WTC11 (cell line): Measurements from ENCODE around the gene ELMO1. TPM values are rescaled to one million over a fixed set of nuclear protein-coding genes. Genes with fewer than 3 reads are reported as not detected.

Experiments used
- ATAC-seq: fragments of 200-7000 bp; cut with Tn5 transposase; 2 replicates; pipeline ENCODE4 v1.10.0; 2021; ENCODE audit warnings: mild to moderate bottlenecking, moderate library complexity
- CTCF ChIA-PET: fragments of 300-600 bp; sonication (Branson Sonifier 250); formaldehyde crosslinking; loops from one replicate; lab custom pipeline; 2021; ENCODE audit warnings: antibody characterized with exemption; lab: Charles Lee
- POLR2A ChIA-PET: fragments of 350-600 bp; sonication (Branson Sonifier 250); formaldehyde crosslinking; loops from one replicate; lab custom pipeline; 2021; ENCODE audit warnings: antibody characterized with exemption; lab: Charles Lee
- DNase-seq: peaks from one replicate; pipeline ENCODE4 v3.0.0; 2021; ENCODE audit warnings: low spot score
- H3K27ac Mint-ChIP-seq: 2 replicates; pipeline ENCODE4 v1.8.0; 2021; ENCODE audit warnings: mixed read lengths
- H3K27me3 Mint-ChIP-seq: 2 replicates; pipeline ENCODE4 v1.8.0; 2021; ENCODE audit warnings: low read depth, mild to moderate bottlenecking, moderate library complexity, mixed read lengths
- H3K36me3 Mint-ChIP-seq: 2 replicates; pipeline ENCODE4 v1.8.0; 2021; ENCODE audit warnings: mixed read lengths
- H3K4me1 Mint-ChIP-seq: 2 replicates; pipeline ENCODE4 v1.8.0; 2022; ENCODE audit warnings: mixed read lengths
- H3K4me3 Mint-ChIP-seq: 2 replicates; pipeline ENCODE4 v1.8.0; 2021; ENCODE audit warnings: mild to moderate bottlenecking, moderate library complexity, mixed read lengths
- H3K9me3 Mint-ChIP-seq: 2 replicates; pipeline ENCODE4 v1.8.0; 2021; ENCODE audit warnings: mixed read lengths
- AR ChIP-seq: fragments of 250-450 bp; sonication (Bioruptor Pico); IDR thresholded peaks from 2 replicates; pipeline ENCODE4 v1.9.0; 2021; ENCODE audit warnings: mild to moderate bottlenecking
- ATF6 ChIP-seq: sonication (generic); formaldehyde crosslinking; IDR thresholded peaks from 2 replicates; pipeline ENCODE4 v1.8.1; 2023; ENCODE audit warnings: mild to moderate bottlenecking, missing genetic modification reagents
- CBFB ChIP-seq: sonication (generic); formaldehyde crosslinking; IDR thresholded peaks from 2 replicates; pipeline ENCODE4 v1.8.1; 2022; ENCODE audit warnings: mild to moderate bottlenecking, low read depth, missing genetic modification reagents
- ELF4 ChIP-seq: sonication (generic); formaldehyde crosslinking; IDR thresholded peaks from 2 replicates; pipeline ENCODE4 v1.8.1; 2022; ENCODE audit warnings: low read depth, mild to moderate bottlenecking, moderate library complexity, missing genetic modification reagents
- GABPB1 ChIP-seq: sonication (generic); formaldehyde crosslinking; IDR thresholded peaks from 2 replicates; pipeline ENCODE4 v1.8.1; 2023; ENCODE audit warnings: mild to moderate bottlenecking, missing genetic modification reagents
- KAT7 ChIP-seq: sonication (generic); formaldehyde crosslinking; IDR thresholded peaks from 2 replicates; pipeline ENCODE4 v1.8.1; 2023; ENCODE audit warnings: missing genetic modification reagents, mild to moderate bottlenecking, borderline replicate concordance
- NFATC4 ChIP-seq: fragments of 250-450 bp; sonication (Bioruptor Pico); IDR thresholded peaks from 2 replicates; pipeline ENCODE4 v1.9.0; 2021; ENCODE audit warnings: mild to moderate bottlenecking
- PRDM15 ChIP-seq: sonication (generic); formaldehyde crosslinking; IDR thresholded peaks from 2 replicates; pipeline ENCODE4 v1.8.0; 2022; ENCODE audit warnings: missing genetic modification reagents
- PRRX2 ChIP-seq: fragments of 250-450 bp; sonication (Bioruptor Pico); IDR thresholded peaks from 2 replicates; pipeline ENCODE4 v1.8.0; 2021; ENCODE audit warnings: mild to moderate bottlenecking
- RORB ChIP-seq: fragments of 250-450 bp; sonication (Bioruptor Pico); IDR thresholded peaks from 2 replicates; pipeline ENCODE4 v1.9.0; 2021; ENCODE audit warnings: mild to moderate bottlenecking
- STAT6 ChIP-seq: sonication (generic); formaldehyde crosslinking; conservative IDR thresholded peaks from 2 replicates; pipeline ENCODE4 v1.8.1; 2023; ENCODE audit warnings: mild to moderate bottlenecking, low read depth, missing genetic modification reagents, moderate library complexity
- ZBTB21 ChIP-seq: sonication (generic); formaldehyde crosslinking; IDR thresholded peaks from 2 replicates; pipeline ENCODE4 v1.8.1; 2023; ENCODE audit warnings: mild to moderate bottlenecking, missing genetic modification reagents, borderline replicate concordance
- ZBTB43 ChIP-seq: sonication (generic); formaldehyde crosslinking; IDR thresholded peaks from 2 replicates; pipeline ENCODE4 v1.8.1; 2023; ENCODE audit warnings: mild to moderate bottlenecking, missing genetic modification reagents
- ZNF396 ChIP-seq: fragments of 250-450 bp; sonication (Bioruptor Pico); IDR thresholded peaks from 2 replicates; pipeline ENCODE4 v1.8.0; 2021; ENCODE audit warnings: mild to moderate bottlenecking, moderate library complexity, borderline replicate concordance
- ZNF423 ChIP-seq: fragments of 250-450 bp; sonication (Bioruptor Pico); IDR thresholded peaks from 2 replicates; pipeline ENCODE4 v2.1.2; 2022; ENCODE audit warnings: mild to moderate bottlenecking, moderate library complexity
- ZNF425 ChIP-seq: fragments of 250-450 bp; sonication (Bioruptor Pico); conservative IDR thresholded peaks from 2 replicates; pipeline ENCODE4 v1.9.0; 2021; ENCODE audit warnings: mild to moderate bottlenecking
- total RNA-seq: library from RNA; stranded (reverse); gene quantifications from 3 replicates; pipeline ENCODE4 v1.2.3, GENCODE V29; 2021

Gene ELMO1
- total RNA-seq, 1 experiment from 2014 or later: 19.4 TPM

GRCh38 chr7:37443627-37444026, 5.0 kb downstream of the ELMO1 start (continued):
- TF ChIP-seq PRDM15 (CRISPR knock-in tag) (no peak), ATF6 (no peak), CBFB (CRISPR knock-in tag) (no peak), ZBTB21 (no peak)

GRCh38 chr7:37442268-37442667, 6.4 kb downstream of the ELMO1 start:
- no peak overlapping the region for H3K27ac Mint-ChIP-seq
- ATAC-seq: no peak
- H3K4me1 Mint-ChIP-seq: peaks cover 30% of the 10 kb centered on the region
- no peak for TF ChIP-seq NFATC4 (CRISPR knock-in tag)
- no peak for TF ChIP-seq ZNF396 (CRISPR knock-in tag)
- TF ChIP-seq PRRX2 (CRISPR knock-in tag): no peak
- no peak for TF ChIP-seq AR (CRISPR knock-in tag)
- no peak for TF ChIP-seq PRDM15 (CRISPR knock-in tag)
- no peak for TF ChIP-seq RORB (CRISPR knock-in tag)
- no peak for TF ChIP-seq ZBTB43
- TF ChIP-seq ZNF425: no peak
- no peak for TF ChIP-seq GABPB1 (CRISPR knock-in tag)
- no peak for TF ChIP-seq STAT6
- TF ChIP-seq ELF4 (CRISPR knock-in tag): no peak
- TF ChIP-seq ZNF423 (CRISPR knock-in tag): no peak
- no peak for TF ChIP-seq KAT7 (CRISPR knock-in tag)

More at GRCh38 chr7:37442268-37442667, 6.4 kb downstream of the ELMO1 start:
- no peak overlapping the region for H3K4me3 Mint-ChIP-seq
- peaks cover 6% of the 10 kb centered on the region for H3K27me3 Mint-ChIP-seq
- H3K36me3 Mint-ChIP-seq: no peaks in the 10 kb centered on the region
- DNase-seq: no peak
- no peaks in the 10 kb centered on the region for H3K9me3 Mint-ChIP-seq
- ChIA-PET CTCF (no interaction called here), POLR2A (no interaction called here)
